GM12878 (cell line): ENCODE results near the gene LYRM4. TPM values are rescaled to one million over a fixed set of nuclear protein-coding genes. Genes with fewer than 3 reads are reported as not detected.

Experiments used
- ATAC-seq: fragments of 200-7000 bp; cut with Tn5 transposase; 3 replicates; pipeline ENCODE4 v1.9.1; 2020; ENCODE audit warnings: mild to moderate bottlenecking, moderate library complexity
- BruUV-seq: library from RNA; stranded (reverse); fragments of 400-500 nt; replicated peaks from 2 replicates; lab custom pipeline; 2021; lab: Mats Ljungman, UMichigan
- CTCF ChIA-PET: fragments of 300-600 bp; sonication (Branson Sonifier 250); formaldehyde crosslinking; extraction: SDS; loops from one replicate; lab custom pipeline; 2021; ENCODE audit warnings: inconsistent platforms; lab: Yijun Ruan, JAX
- POLR2A ChIA-PET: fragments of 350-600 bp; formaldehyde crosslinking; extraction: SDS; loops from one replicate; lab custom pipeline; 2021; ENCODE audit warnings: inconsistent platforms; lab: Charles Lee
- RAD21 ChIA-PET: fragments of 300-600 bp; sonication (Branson Sonifier 250); formaldehyde crosslinking; loops from one replicate; lab custom pipeline; 2023; ENCODE audit warnings: antibody characterized with exemption; ENCODE audit not compliant: unreplicated experiment; lab: Charles Lee
- SMC1A ChIA-PET: fragments of 300-600 bp; sonication (Branson Sonifier 250); formaldehyde crosslinking; loops from one replicate; lab custom pipeline; 2023; ENCODE audit not compliant: unreplicated experiment, uncharacterized antibody; lab: Charles Lee
- DNase-seq: peaks from one replicate; pipeline ENCODE4 v3.0.0-alpha.2; 2011; ENCODE audit warnings: low read depth, low spot score
- FAIRE-seq: peaks from 3 replicates; lab custom pipeline; 2011; peaks lifted over from hg19 to GRCh38; lab: Jason Lieb, UNC
- H2AFZ ChIP-seq: 2 replicates; pipeline ENCODE4 v1.6.0; 2011; ENCODE audit warnings: low read depth, low read length, control low read depth; ENCODE audit not compliant: control insufficient read depth
- H3K27ac ChIP-seq: 2 replicates; pipeline ENCODE4 v1.5.1; 2011; ENCODE audit warnings: control low read depth; ENCODE audit not compliant: control insufficient read depth, insufficient read depth
- H3K27me3 ChIP-seq, 2 experiments: replicated peaks in 1 of 2; 2 replicates each; pipeline versions ENCODE4 v1.6.0 to v1.6.1; 2011; ENCODE audit warnings: low read length in 1 of 2; ENCODE audit not compliant: control insufficient read depth in 2 of 2, insufficient read depth in 2 of 2
- H3K36me3 ChIP-seq, 2 experiments: 2 replicates each; pipeline ENCODE4 v1.5.1; 2011; ENCODE audit warnings: low read length in 1 of 2; ENCODE audit not compliant: control insufficient read depth in 2 of 2, insufficient read depth in 2 of 2
- H3K4me1 ChIP-seq: 2 replicates; pipeline ENCODE4 v1.6.1; 2011; ENCODE audit warnings: mild to moderate bottlenecking, low read length, moderate library complexity, mixed read lengths; ENCODE audit not compliant: control insufficient read depth, insufficient read depth
- H3K4me2 ChIP-seq: 2 replicates; pipeline ENCODE4 v1.6.0; 2011; ENCODE audit warnings: control low read depth; ENCODE audit not compliant: control insufficient read depth, insufficient read depth
- H3K4me3 ChIP-seq: fragments of 200-600 bp; sonication (generic); 2 replicates; pipeline ENCODE4 v1.5.1; 2016
- H3K79me2 ChIP-seq: 2 replicates; pipeline ENCODE4 v1.6.0; 2011; ENCODE audit warnings: low read length; ENCODE audit not compliant: control insufficient read depth, insufficient read depth
- H3K9ac ChIP-seq: 2 replicates; pipeline ENCODE4 v1.8.0; 2011; ENCODE audit warnings: low read length, control low read depth, mixed read lengths; ENCODE audit not compliant: control insufficient read depth, insufficient read depth
- H3K9me3 ChIP-seq: replicated peaks from 3 replicates; pipeline ENCODE4 v1.5.1; 2011; ENCODE audit warnings: mild to moderate bottlenecking, low read length; ENCODE audit not compliant: control insufficient read depth, insufficient read depth
- H4K20me1 ChIP-seq: 2 replicates; pipeline ENCODE4 v1.6.0; 2011; ENCODE audit not compliant: control insufficient read depth, insufficient read depth
- BACH1 ChIP-seq: fragments of 450-650 bp; IDR thresholded peaks from 2 replicates; pipeline ENCODE4 v1.6.1; 2017; ENCODE audit warnings: mild to moderate bottlenecking, borderline replicate concordance
- CBFB ChIP-seq: IDR thresholded peaks from 2 replicates; pipeline ENCODE4 v1.6.1; 2016; ENCODE audit warnings: antibody characterized with exemption, low read depth
- NBN ChIP-seq: fragments of 450-650 bp; IDR thresholded peaks from 2 replicates; pipeline ENCODE4 v1.6.1; 2016
- RAD21 ChIP-seq: IDR thresholded peaks from 2 replicates; pipeline ENCODE4 v1.6.1; 2011; ENCODE audit warnings: mild to moderate bottlenecking, low read depth, low read length, moderate library complexity; ENCODE audit not compliant: insufficient read depth
- STAT1 ChIP-seq: fragments of 450-650 bp; conservative IDR thresholded peaks from 2 replicates; pipeline ENCODE4 v1.6.1; 2014; ENCODE audit warnings: antibody characterized with exemption, mild to moderate bottlenecking
- ZBTB33 ChIP-seq: fragments of 450-650 bp; IDR thresholded peaks from 2 replicates; pipeline ENCODE4 v1.6.1; 2017; ENCODE audit warnings: mild to moderate bottlenecking
- ZBTB4 ChIP-seq: fragments of 450-650 bp; formaldehyde crosslinking; IDR thresholded peaks from 2 replicates; pipeline ENCODE4 v1.4.0; 2022; ENCODE audit warnings: mild to moderate bottlenecking, moderate library complexity
- ZSCAN29 ChIP-seq: fragments of 450-650 bp; IDR thresholded peaks from 2 replicates; pipeline ENCODE4 v1.6.1; 2017; ENCODE audit warnings: mild to moderate bottlenecking, moderate library complexity
- WGBS: methylation state at CpG from one replicate; pipeline ENCODE4 v1.1.6; 2016; ENCODE audit warnings: low lambda C conversion rate; ENCODE audit not compliant: insufficient replicate concordance, insufficient coverage; ENCODE audit errors: missing lambda C conversion rate; 5-methylcytosine and 5-hydroxymethylcytosine counted together
- in situ Hi-C: fragments of 300-500 bp; cut with MboI; formaldehyde crosslinking; loops from 9 replicates; pipeline ENCODE4 v1.14.3; 2018; ENCODE audit warnings: mixed read lengths
- intact Hi-C: fragments of 100-400 bp; cut with micrococcal nuclease; formaldehyde crosslinking; loops from one replicate; pipeline ENCODE4 v1.14.2; 2022; ENCODE audit not compliant: unreplicated experiment
- polyA plus RNA-seq, 11 experiments: library from polyadenylated mRNA; depleted of rRNA in 4 of 11; unstranded in 6 of 11; stranded (reverse) in 5 of 11; fragments of >200 nt; fragmentation: Nextera tagmentation in 4 of 11; fragmentation: Illumina TruSeq in 1 of 11; extraction: Ambion mirVana in 4 of 11; extraction: Trizol in 1 of 11; gene quantifications; 1 replicate in 1 of 11; 2 replicates in 10 of 11; pipeline versions ENCODE4 v1.2.1 to v1.2.3, GENCODE V29; 2011 to 2016; ENCODE audit warnings: inconsistent platforms in 2 of 11, missing spikeins in 2 of 11, low read depth in 1 of 11
- total RNA-seq, 4 experiments: library from RNA; depleted of rRNA in 3 of 4; stranded (reverse); fragments of >200 nt in 3 of 4; fragmentation: Illumina TruSeq in 1 of 4; extraction: Trizol in 1 of 4; gene quantifications; 2 replicates each; pipeline versions ENCODE4 v1.2.1 to v1.2.3, GENCODE V29; 2013 to 2021
- TF ChIP-seq, protein P1 (sequence below): IDR thresholded peaks from 2 replicates; pipeline ENCODE4 v1.6.1; 2012; ENCODE audit warnings: low read length, inconsistent platforms
- TF ChIP-seq, protein P2 (sequence below): fragments of 450-650 bp; IDR thresholded peaks from 2 replicates; pipeline ENCODE4 v1.6.1; 2018; ENCODE audit warnings: mild to moderate bottlenecking, low read depth, moderate library complexity; ENCODE audit not compliant: partially characterized antibody

LYRM4 gene
- total and polyA plus RNA-seq, 10 of the 15 experiments (the other 5 are each of a cell fraction or from before 2014, with no cell fraction given): 32.7 to 66.8 (median 44.0) TPM

- ChIA-PET SMC1A (interaction anchor here (1.1 to 2.6 kb wide), 3 partner anchors 71 to 165 kb away, joined by 3 to 8 read pairs (median 6); no protein-coding TSS in a partner anchor), POLR2A (no interaction called here), CTCF (interaction anchor here (1.1 to 2.8 kb wide), 8 partner anchors 17 to 195 kb away, joined by 3 to 29 read pairs (median 6); no protein-coding TSS in a partner anchor), RAD21 (interaction anchor here (1.2 kb wide), 1 partner anchor 90 kb away, joined by 3 read pairs; no protein-coding TSS in a partner anchor)
- in situ Hi-C loops (no loop called here), intact Hi-C loops (loop anchor here (1.0 to 5.0 kb wide), 3 partner anchors 72 to 188 kb away; no protein-coding TSS in a partner anchor)
- ATAC-seq (no peak), FAIRE-seq (no peak), DNase-seq (no peak)
- Histone ChIP-seq H3K79me2 (no peaks in the 10 kb centered on the region), H2AFZ (no peak overlapping the region), H3K4me1 (no peaks in the 10 kb centered on the region), H3K27me3 (no peaks in the 10 kb centered on the region), H3K36me3 (peaks cover 0 to 4% of the 10 kb centered on the region in 2 experiments; a peak in 3 of 4 replicates), H3K4me2 (no peak overlapping the region), H3K9me3 (no peaks in the 10 kb centered on the region), H3K4me3 (no peak overlapping the region), H3K9ac (no peak overlapping the region), H3K27ac (no peak overlapping the region), H4K20me1 (no peaks in the 10 kb centered on the region)
- TF ChIP-seq ZSCAN29: no peak
- no peak for TF ChIP-seq NBN
- TF ChIP-seq CBFB: no peak
- TF ChIP-seq, protein P1, sequence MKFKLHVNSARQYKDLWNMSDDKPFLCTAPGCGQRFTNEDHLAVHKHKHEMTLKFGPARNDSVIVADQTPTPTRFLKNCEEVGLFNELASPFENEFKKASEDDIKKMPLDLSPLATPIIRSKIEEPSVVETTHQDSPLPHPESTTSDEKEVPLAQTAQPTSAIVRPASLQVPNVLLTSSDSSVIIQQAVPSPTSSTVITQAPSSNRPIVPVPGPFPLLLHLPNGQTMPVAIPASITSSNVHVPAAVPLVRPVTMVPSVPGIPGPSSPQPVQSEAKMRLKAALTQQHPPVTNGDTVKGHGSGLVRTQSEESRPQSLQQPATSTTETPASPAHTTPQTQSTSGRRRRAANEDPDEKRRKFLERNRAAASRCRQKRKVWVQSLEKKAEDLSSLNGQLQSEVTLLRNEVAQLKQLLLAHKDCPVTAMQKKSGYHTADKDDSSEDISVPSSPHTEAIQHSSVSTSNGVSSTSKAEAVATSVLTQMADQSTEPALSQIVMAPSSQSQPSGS: no peak
- no peak for TF ChIP-seq RAD21
- no peak for TF ChIP-seq ZBTB4 (CRISPR knock-in tag)
- TF ChIP-seq, protein P2, sequence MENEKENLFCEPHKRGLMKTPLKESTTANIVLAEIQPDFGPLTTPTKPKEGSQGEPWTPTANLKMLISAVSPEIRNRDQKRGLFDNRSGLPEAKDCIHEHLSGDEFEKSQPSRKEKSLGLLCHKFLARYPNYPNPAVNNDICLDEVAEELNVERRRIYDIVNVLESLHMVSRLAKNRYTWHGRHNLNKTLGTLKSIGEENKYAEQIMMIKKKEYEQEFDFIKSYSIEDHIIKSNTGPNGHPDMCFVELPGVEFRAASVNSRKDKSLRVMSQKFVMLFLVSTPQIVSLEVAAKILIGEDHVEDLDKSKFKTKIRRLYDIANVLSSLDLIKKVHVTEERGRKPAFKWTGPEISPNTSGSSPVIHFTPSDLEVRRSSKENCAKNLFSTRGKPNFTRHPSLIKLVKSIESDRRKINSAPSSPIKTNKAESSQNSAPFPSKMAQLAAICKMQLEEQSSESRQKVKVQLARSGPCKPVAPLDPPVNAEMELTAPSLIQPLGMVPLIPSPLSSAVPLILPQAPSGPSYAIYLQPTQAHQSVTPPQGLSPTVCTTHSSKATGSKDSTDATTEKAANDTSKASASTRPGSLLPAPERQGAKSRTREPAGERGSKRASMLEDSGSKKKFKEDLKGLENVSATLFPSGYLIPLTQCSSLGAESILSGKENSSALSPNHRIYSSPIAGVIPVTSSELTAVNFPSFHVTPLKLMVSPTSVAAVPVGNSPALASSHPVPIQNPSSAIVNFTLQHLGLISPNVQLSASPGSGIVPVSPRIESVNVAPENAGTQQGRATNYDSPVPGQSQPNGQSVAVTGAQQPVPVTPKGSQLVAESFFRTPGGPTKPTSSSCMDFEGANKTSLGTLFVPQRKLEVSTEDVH: no peak
- TF ChIP-seq BACH1: no peak
- no peak for TF ChIP-seq STAT1
- no peak for TF ChIP-seq ZBTB33
- WGBS: 92% methylated on average over 8 of the region's 8 CpGs
- no TSS peak for BruUV-seq
Observed at GRCh38 chr6:5213836-5214235, 46.9 kb downstream of the LYRM4 start.
